DMS53 treated with DMSO at 0.1 percent for 48 hours (cell line): ENCODE data around the gene RNF2.
"Not testable (repeated sequence)": the region's sequence is repeated elsewhere in the genome, so short reads cannot be mapped to it uniquely, and the experiment has no call there.

ENCODE experiments used
- DNase-seq: peaks from one replicate; lab custom pipeline; 2025; ENCODE audit not compliant: unreplicated experiment; lab: John Stamatoyannopoulos, UW

Gene RNF2

GRCh38 chr1:185049670-185050069 lies 4.3 kb downstream of the RNF2 start:
- no peak for DNase-seq

- no peak for DNase-seq
Measured at GRCh38 chr1:185050823-185051451, 5.6 kb downstream of the RNF2 start.

- no peak for DNase-seq
Measured at GRCh38 chr1:185053204-185053603, 7.8 kb downstream of the RNF2 start.

- no peak for DNase-seq
Measured at GRCh38 chr1:185054365-185055060, 9.2 kb downstream of the RNF2 start.

- no peak for DNase-seq
Measured at GRCh38 chr1:185058110-185058509, 12.8 kb downstream of the RNF2 start.

- no peak for DNase-seq
Measured at GRCh38 chr1:185058876-185059275, 13.5 kb downstream of the RNF2 start.

- DNase-seq, result no peak
Measured at GRCh38 chr1:185059950-185060571, 14.7 kb downstream of the RNF2 start.

GRCh38 chr1:185062710-185063370 lies 17.5 kb downstream of the RNF2 start:
- no peak for DNase-seq

- no peak for DNase-seq
Measured at GRCh38 chr1:185063719-185064118, 18.4 kb downstream of the RNF2 start.

- not testable (repeated sequence) for DNase-seq
Measured at GRCh38 chr1:185065006-185065405, 19.6 kb downstream of the RNF2 start.

- DNase-seq, result no peak
Measured at GRCh38 chr1:185066181-185066580, 20.8 kb downstream of the RNF2 start.

- no peak for DNase-seq
Measured at GRCh38 chr1:185068341-185068740, 23.0 kb downstream of the RNF2 start.

- DNase-seq, result no peak
Measured at GRCh38 chr1:185069202-185069772, 23.9 kb downstream of the RNF2 start.

- no peak for DNase-seq
Measured at GRCh38 chr1:185070051-185070450, 24.7 kb downstream of the RNF2 start.

GRCh38 chr1:185073725-185074124 lies 28.4 kb downstream of the RNF2 start:
- DNase-seq, result no peak

GRCh38 chr1:185074307-185074706 lies 28.9 kb downstream of the RNF2 start:
- DNase-seq, result no peak

- DNase-seq, result no peak
Measured at GRCh38 chr1:185075476-185075875, 30.1 kb downstream of the RNF2 start.

- DNase-seq, result no peak
Measured at GRCh38 chr1:185077374-185077773, 32.0 kb downstream of the RNF2 start.

GRCh38 chr1:185080422-185080821 lies 35.1 kb downstream of the RNF2 start:
- DNase-seq, result no peak

GRCh38 chr1:185083818-185084217 lies 38.5 kb downstream of the RNF2 start:
- DNase-seq, result no peak

- DNase-seq, result no peak
Measured at GRCh38 chr1:185087101-185087500, 41.7 kb downstream of the RNF2 start.

GRCh38 chr1:185087746-185088145 lies 42.4 kb downstream of the RNF2 start:
- DNase-seq, result no peak
